CD14-positive monocyte (primary cell): ENCODE data around the gene TRAPPC5. TPM values are rescaled to one million over a fixed set of nuclear protein-coding genes. Genes with fewer than 3 reads are reported as not detected.

Experiments
- DNase-seq, 3 donors: peaks; one replicate each; pipeline ENCODE4 v3.0.0-alpha.2; 2011 to 2022
- H2AFZ ChIP-seq: 2 replicates; pipeline ENCODE4 v1.6.0; 2012; ENCODE audit warnings: mild to moderate bottlenecking, low read depth, low read length, inconsistent platforms; ENCODE audit not compliant: insufficient read depth, poor library complexity, severe bottlenecking
- H3K27ac ChIP-seq, 2 donors: 1 replicate in 1 of 2; 2 replicates in 1 of 2; pipeline ENCODE4 v1.5.1; 2012 to 2013; ENCODE audit warnings: low read length in 2 of 2, control low read depth in 1 of 2, inconsistent platforms in 1 of 2, low read depth in 1 of 2, mild to moderate bottlenecking in 1 of 2
- H3K27me3 ChIP-seq, 2 donors: one replicate each; pipeline versions ENCODE4 v1.6.0 to v1.6.1; 2011 to 2013; ENCODE audit warnings: low read length in 2 of 2; ENCODE audit not compliant: control insufficient read depth in 2 of 2, insufficient read depth in 2 of 2
- H3K36me3 ChIP-seq, 2 donors: replicated peaks in 1 of 2; 1 replicate in 1 of 2; 2 replicates in 1 of 2; pipeline versions ENCODE4 v1.5.1 to v1.6.1; 2012 to 2013; ENCODE audit warnings: low read length in 2 of 2, control low read depth in 1 of 2, inconsistent platforms in 1 of 2, mild to moderate bottlenecking in 1 of 2; ENCODE audit not compliant: insufficient read depth in 2 of 2, control insufficient read depth in 1 of 2
- H3K4me1 ChIP-seq, 2 donors: 1 replicate in 1 of 2; 2 replicates in 1 of 2; pipeline versions ENCODE4 v1.5.1 to v1.6.1; 2012 to 2013; ENCODE audit warnings: low read length in 2 of 2, control low read depth in 1 of 2, inconsistent platforms in 1 of 2, mild to moderate bottlenecking in 1 of 2, moderate library complexity in 1 of 2; ENCODE audit not compliant: insufficient read depth in 2 of 2, control insufficient read depth in 1 of 2
- H3K4me2 ChIP-seq: replicated peaks from 2 replicates; pipeline ENCODE3; 2012; ENCODE audit warnings: low read length, moderate library complexity, mild to moderate bottlenecking; ENCODE audit not compliant: poor library complexity, severe bottlenecking; ENCODE audit errors: extremely low read depth
- H3K4me3 ChIP-seq, 3 experiments: fragments of 200-600 bp in 1 of 3; sonication (generic) in 1 of 3; replicated peaks in 1 of 3; 1 replicate in 2 of 3; 2 replicates in 1 of 3; pipeline ENCODE4 v1.5.1; 2011 to 2013; ENCODE audit warnings: low read length in 3 of 3, mild to moderate bottlenecking in 3 of 3, control low read depth in 2 of 3, low read depth in 2 of 3, inconsistent platforms in 1 of 3, moderate library complexity in 1 of 3
- H3K79me2 ChIP-seq: 2 replicates; pipeline ENCODE4 v1.6.0; 2012; ENCODE audit warnings: mild to moderate bottlenecking, control low read depth, inconsistent platforms, low read length, moderate library complexity; ENCODE audit not compliant: insufficient read depth
- H3K9ac ChIP-seq: 2 replicates; pipeline ENCODE4 v1.6.0; 2017; ENCODE audit warnings: low read length, mild to moderate bottlenecking; ENCODE audit not compliant: insufficient read depth, poor library complexity, severe bottlenecking
- H3K9me3 ChIP-seq, 2 donors: replicated peaks in 1 of 2; 1 replicate in 1 of 2; 2 replicates in 1 of 2; pipeline versions ENCODE4 v1.5.1 to v1.6.1; 2012 to 2013; ENCODE audit warnings: low read length in 2 of 2, control low read depth in 1 of 2; ENCODE audit not compliant: control insufficient read depth in 1 of 2, insufficient read depth in 1 of 2
- H4K20me1 ChIP-seq: 2 replicates; pipeline ENCODE4 v1.6.0; 2012; ENCODE audit warnings: mild to moderate bottlenecking, low read length, control low read depth, moderate library complexity; ENCODE audit not compliant: insufficient read depth
- H3K27ac Mint-ChIP-seq, 7 donors: one replicate each; pipeline ENCODE4 v1.8.0; 2020; ENCODE audit warnings: mild to moderate bottlenecking in 7 of 7, mixed read lengths in 7 of 7, moderate library complexity in 6 of 7, inconsistent platforms in 2 of 7
- H3K27me3 Mint-ChIP-seq, 3 donors: one replicate each; pipeline ENCODE4 v1.8.0; 2021 to 2022; ENCODE audit warnings: low read depth in 3 of 3, mild to moderate bottlenecking in 3 of 3, mixed read lengths in 3 of 3, moderate library complexity in 3 of 3, inconsistent platforms in 1 of 3
- H3K36me3 Mint-ChIP-seq, 2 donors: one replicate each; pipeline ENCODE4 v1.8.0; 2020; ENCODE audit warnings: mixed read lengths in 2 of 2, inconsistent platforms in 1 of 2, mild to moderate bottlenecking in 1 of 2
- H3K4me1 Mint-ChIP-seq: one replicate; pipeline ENCODE4 v1.8.0; 2020; ENCODE audit warnings: mild to moderate bottlenecking, mixed read lengths
- H3K4me3 Mint-ChIP-seq, 2 donors: one replicate each; pipeline ENCODE4 v1.8.0; 2020; ENCODE audit warnings: mild to moderate bottlenecking in 2 of 2, mixed read lengths in 2 of 2, moderate library complexity in 1 of 2
- H3K9me3 Mint-ChIP-seq, 7 donors: one replicate each; pipeline ENCODE4 v1.8.0; 2020 to 2022; ENCODE audit warnings: mixed read lengths in 7 of 7, mild to moderate bottlenecking in 6 of 7, moderate library complexity in 6 of 7, inconsistent platforms in 2 of 7
- WGBS: methylation state at CpG from one replicate; pipeline ENCODE4 v1.1.5; 2013; ENCODE audit warnings: missing lambda C conversion rate; ENCODE audit not compliant: insufficient coverage; 5-methylcytosine and 5-hydroxymethylcytosine counted together
- intact Hi-C, 2 donors: fragments of 100-400 bp; cut with micrococcal nuclease; formaldehyde crosslinking; loops; one replicate each; pipeline versions ENCODE4 v1.15.0 to v1.15.1; 2023
- polyA plus RNA-seq, 3 donors: library from polyadenylated mRNA; depleted of rRNA in 1 of 3; unstranded in 2 of 3; stranded (reverse) in 1 of 3; fragments of 300-500 nt in 2 of 3; fragments of >200 nt in 1 of 3; fragmentation: Illumina TruSeq in 2 of 3; gene quantifications; 1 replicate in 2 of 3; 2 replicates in 1 of 3; pipeline ENCODE4 v1.2.3, GENCODE V29; 2012 to 2021
- TF ChIP-seq, protein P1 (sequence below): fragments of 200-600 bp; IDR thresholded peaks from one replicate; pipeline ENCODE4 v1.8.0; 2022; ENCODE audit warnings: antibody characterized with exemption, mild to moderate bottlenecking

Gene TRAPPC5
- polyA plus RNA-seq, 3 donors: 126 to 449 (median 414) TPM

DNA sequence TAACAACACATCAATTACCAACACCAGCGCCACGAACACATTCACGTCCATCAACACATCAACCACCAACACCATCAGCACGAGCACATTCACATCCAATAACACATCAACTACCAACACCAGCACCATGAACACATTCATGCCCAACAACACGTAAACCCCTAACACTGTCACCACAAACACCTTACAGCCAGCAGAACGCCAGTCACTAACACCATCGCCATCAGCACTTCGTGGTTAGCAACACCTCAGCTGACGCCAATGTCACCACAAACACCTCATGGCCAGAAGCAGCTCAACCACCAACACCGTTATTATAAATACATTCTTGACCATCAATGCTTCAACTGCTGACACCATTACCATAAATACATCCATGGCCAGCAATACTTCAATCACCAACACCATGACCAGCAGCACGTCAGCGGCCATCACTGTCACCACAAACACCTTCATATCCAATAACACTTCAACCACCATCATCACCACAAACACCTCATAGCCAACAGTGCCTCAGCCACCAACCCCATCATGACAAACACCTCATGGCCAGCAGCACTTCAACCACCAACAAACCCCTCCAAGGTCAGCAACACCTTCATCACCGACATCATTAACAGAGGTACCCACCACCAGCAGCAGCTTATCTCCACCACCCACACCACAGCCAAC is 11.9 kb downstream of the TRAPPC5 start:
- no peak overlapping the region for H3K4me2 ChIP-seq
- no peak overlapping the region for H3K4me3 ChIP-seq

DNA sequence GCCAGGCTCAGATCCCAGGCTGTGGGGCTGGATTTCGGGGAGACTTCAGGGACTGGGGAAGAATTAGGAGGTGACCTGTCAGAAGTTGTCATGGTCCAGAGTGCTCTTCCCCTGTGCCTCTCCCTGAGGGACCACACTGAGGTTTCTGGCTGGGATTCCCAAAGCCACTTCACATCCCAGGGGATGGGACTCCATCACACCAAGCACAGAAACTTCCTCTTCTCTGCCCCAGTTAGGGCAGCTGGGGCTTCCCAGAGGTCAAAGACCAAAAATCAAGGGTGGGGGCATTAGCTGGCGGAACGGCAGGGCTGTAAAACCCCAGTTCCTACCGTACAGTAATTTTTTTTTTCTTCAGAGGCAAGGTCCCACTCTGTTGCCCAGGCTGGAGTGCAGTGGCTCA is 13.9 kb downstream of the TRAPPC5 start:
- Histone ChIP-seq H3K27ac (no peak overlapping the region), H3K36me3 (no peaks in the 10 kb centered on the region), H3K9me3 (no peaks in the 10 kb centered on the region), H3K4me3 (no peak overlapping the region), H3K79me2 (no peaks in the 10 kb centered on the region), H3K4me1 (peaks cover 21 to 28% of the 10 kb centered on the region in 2 donors), H2AFZ (peak overlapping the region; percentile 35), H3K27me3 (no peaks in the 10 kb centered on the region), H3K4me2 (no peak overlapping the region), H4K20me1 (no peaks in the 10 kb centered on the region), H3K9ac (no peak overlapping the region)
- WGBS: 59% methylated on average over 3 of the region's 4 CpGs
- no peak overlapping the region for H3K4me3 Mint-ChIP-seq
- H3K36me3 Mint-ChIP-seq: no peaks in the 10 kb centered on the region
- H3K4me1 Mint-ChIP-seq: peaks cover 28% of the 10 kb centered on the region
- intact Hi-C loops: no loop called here
- H3K27ac Mint-ChIP-seq: peak overlapping the region in 2 of 7 donors; percentile 15 to 78
- H3K9me3 Mint-ChIP-seq: no peaks in the 10 kb centered on the region
- TF ChIP-seq, protein P1, sequence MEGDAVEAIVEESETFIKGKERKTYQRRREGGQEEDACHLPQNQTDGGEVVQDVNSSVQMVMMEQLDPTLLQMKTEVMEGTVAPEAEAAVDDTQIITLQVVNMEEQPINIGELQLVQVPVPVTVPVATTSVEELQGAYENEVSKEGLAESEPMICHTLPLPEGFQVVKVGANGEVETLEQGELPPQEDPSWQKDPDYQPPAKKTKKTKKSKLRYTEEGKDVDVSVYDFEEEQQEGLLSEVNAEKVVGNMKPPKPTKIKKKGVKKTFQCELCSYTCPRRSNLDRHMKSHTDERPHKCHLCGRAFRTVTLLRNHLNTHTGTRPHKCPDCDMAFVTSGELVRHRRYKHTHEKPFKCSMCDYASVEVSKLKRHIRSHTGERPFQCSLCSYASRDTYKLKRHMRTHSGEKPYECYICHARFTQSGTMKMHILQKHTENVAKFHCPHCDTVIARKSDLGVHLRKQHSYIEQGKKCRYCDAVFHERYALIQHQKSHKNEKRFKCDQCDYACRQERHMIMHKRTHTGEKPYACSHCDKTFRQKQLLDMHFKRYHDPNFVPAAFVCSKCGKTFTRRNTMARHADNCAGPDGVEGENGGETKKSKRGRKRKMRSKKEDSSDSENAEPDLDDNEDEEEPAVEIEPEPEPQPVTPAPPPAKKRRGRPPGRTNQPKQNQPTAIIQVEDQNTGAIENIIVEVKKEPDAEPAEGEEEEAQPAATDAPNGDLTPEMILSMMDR: no peak
- DNase-seq: peak in 1 of 3 donors; percentile 40
- H3K27me3 Mint-ChIP-seq: peaks cover 0 to 10% (median 6%) of the 10 kb centered on the region in 3 donors

More for the DNA sequence above, 11.9 kb downstream of the TRAPPC5 start:
- no peak overlapping the region for H3K27ac Mint-ChIP-seq
- Histone ChIP-seq H3K9ac (no peak overlapping the region), H3K9me3 (no peaks in the 10 kb centered on the region), H3K27me3 (no peaks in the 10 kb centered on the region), H3K27ac (no peak overlapping the region), H3K79me2 (no peaks in the 10 kb centered on the region), H2AFZ (no peak overlapping the region), H4K20me1 (no peaks in the 10 kb centered on the region), H3K4me1 (peaks cover 19 to 24% of the 10 kb centered on the region in 2 donors), H3K36me3 (no peaks in the 10 kb centered on the region)
- 96% methylated on average over 13 of the region's 13 CpGs for WGBS
- H3K36me3 Mint-ChIP-seq: no peaks in the 10 kb centered on the region
- no peak for DNase-seq
- intact Hi-C loops: no loop called here
- H3K27me3 Mint-ChIP-seq: peaks cover 0 to 6% (median 6%) of the 10 kb centered on the region in 3 donors
- peaks cover 0 to 5% (median 0%) of the 10 kb centered on the region in 7 donors for H3K9me3 Mint-ChIP-seq
- no peak overlapping the region for H3K4me3 Mint-ChIP-seq
- H3K4me1 Mint-ChIP-seq: peaks cover 25% of the 10 kb centered on the region
- TF ChIP-seq, protein P1: no peak
